Adrenal gland (tissue), 5 donors: Measurements from ENCODE around the gene VRK1.

Experiments used
- CTCF ChIP-seq, 6 experiments: fragments of 450-650 bp in 4 of 6; fragments of 200-600 bp in 2 of 6; sonication (generic) in 1 of 6; IDR thresholded peaks; 1 replicate in 5 of 6; 2 replicates in 1 of 6; pipeline versions ENCODE4 v1.5.1 to v1.8.0; 2016 to 2021; ENCODE audit warnings: antibody characterized with exemption in 6 of 6, mild to moderate bottlenecking in 2 of 6, moderate library complexity in 1 of 6
- POLR2A ChIP-seq, 2 donors: fragments of 450-650 bp; IDR thresholded peaks; one replicate each; pipeline ENCODE4 v1.6.1; 2017; ENCODE audit warnings: antibody characterized with exemption in 2 of 2, mild to moderate bottlenecking in 2 of 2, moderate library complexity in 1 of 2
- donor health status: DM: no; HTN: no; CAD: no.

- TF ChIP-seq CTCF (IDR thresholded peaks at IDR 0.05) = no peak
- TF ChIP-seq POLR2A (IDR thresholded peaks at IDR 0.05) = no peak
Observed at GRCh38 chr14:96752594-96752993, 44.6 kb upstream of the VRK1 start.
